Measurements from ENCODE around the gene MEIOSIN.
"Not testable (repeated sequence)": the region's sequence is repeated elsewhere in the genome, so short reads cannot be mapped to it uniquely, and the experiment has no call there.

The MEIOSIN gene

GRCh38 chr19:45791744-45792469, 58.7 kb downstream of the MEIOSIN start:
- H3K4me3 ChIP-seq: peak overlapping the region; percentile 90
- H3K36me3 ChIP-seq (ENCODE audit: insufficient read depth, low read length): peaks cover 23% of the 10 kb centered on the region
- TF ChIP-seq POLR2AphosphoS5 (IDR thresholded peaks at IDR 0.05; ENCODE audit: borderline replicate concordance, low read depth, low read length): no peak
- no peak for TF ChIP-seq FOXP2 (optimal IDR thresholded peaks at IDR 0.05; ENCODE audit: control extremely low read depth, extremely low read length, insufficient read depth)
- no peak for TF ChIP-seq EZH2 (IDR thresholded peaks at IDR 0.05)
- DNase-seq (ENCODE audit: low read depth, low spot score): no peak
- no peak overlapping the region for H3K27ac ChIP-seq
- no peaks in the 10 kb centered on the region for H3K9me3 ChIP-seq (ENCODE audit: low read depth, low read length)
- peak overlapping the region; percentile 90 for H3K9ac ChIP-seq (ENCODE audit: insufficient read length)

- Histone ChIP-seq H3K27ac (peak within 1 kb of the TSS; percentile 54; the same call in 1 of the 2 replicates), H3K4me3 (peak within 1 kb of the TSS; percentile 90), H3K9ac (ENCODE audit: insufficient read length) (peak within 1 kb of the TSS; percentile 90), H3K9me3 (ENCODE audit: low read depth, low read length) (no peaks in the 10 kb centered on the region), H3K36me3 (ENCODE audit: insufficient read depth, low read length) (peaks cover 23% of the 10 kb centered on the region)
- TF ChIP-seq POLR2AphosphoS5 (IDR thresholded peaks at IDR 0.05; ENCODE audit: borderline replicate concordance, low read depth, low read length) (no peak), FOXP2 (optimal IDR thresholded peaks at IDR 0.05; ENCODE audit: control extremely low read depth, extremely low read length, insufficient read depth) (peak; percentile 76), EZH2 (IDR thresholded peaks at IDR 0.05) (no peak)
- DNase-seq (ENCODE audit: low read depth, low spot score): peak; percentile 80
These were observed 59.4 kb downstream of the MEIOSIN start, which contains the start of gene DMWD for GRCh38 chr19:45792470-45793177. TSS of gene DMWD (minus strand) at chr19:45792845. CDS start at chr19:45792756, 89 bp downstream.

- Histone ChIP-seq H3K27ac (no peak overlapping the region), H3K36me3 (ENCODE audit: insufficient read depth, low read length) (peaks cover 21% of the 10 kb centered on the region), H3K9ac (ENCODE audit: insufficient read length) (no peak overlapping the region), H3K9me3 (ENCODE audit: low read depth, low read length) (no peaks in the 10 kb centered on the region), H3K4me3 (peak overlapping the region; percentile 48)
- TF ChIP-seq FOXP2 (optimal IDR thresholded peaks at IDR 0.05; ENCODE audit: control extremely low read depth, extremely low read length, insufficient read depth) (no peak), POLR2AphosphoS5 (IDR thresholded peaks at IDR 0.05; ENCODE audit: borderline replicate concordance, low read depth, low read length) (no peak), EZH2 (IDR thresholded peaks at IDR 0.05) (no peak)
- no peak for DNase-seq (ENCODE audit: low read depth, low spot score)
These were observed 59.9 kb downstream of the MEIOSIN start for GRCh38 chr19:45793178-45793564.

GRCh38 chr19:45793876-45794275, 60.6 kb downstream of the MEIOSIN start:
- no peak overlapping the region for H3K27ac ChIP-seq
- no peaks in the 10 kb centered on the region for H3K9me3 ChIP-seq (ENCODE audit: low read depth, low read length)
- H3K36me3 ChIP-seq (ENCODE audit: insufficient read depth, low read length): peaks cover 14% of the 10 kb centered on the region
- H3K4me3 ChIP-seq: no peak overlapping the region
- no peak overlapping the region for H3K9ac ChIP-seq (ENCODE audit: insufficient read length)
- TF ChIP-seq POLR2AphosphoS5 (IDR thresholded peaks at IDR 0.05; ENCODE audit: borderline replicate concordance, low read depth, low read length): no peak
- no peak for TF ChIP-seq FOXP2 (optimal IDR thresholded peaks at IDR 0.05; ENCODE audit: control extremely low read depth, extremely low read length, insufficient read depth)
- no peak for TF ChIP-seq EZH2 (IDR thresholded peaks at IDR 0.05)
- DNase-seq (ENCODE audit: low read depth, low spot score): no peak

- Histone ChIP-seq H3K27ac (no peak overlapping the region), H3K36me3 (ENCODE audit: insufficient read depth, low read length) (peaks cover 6% of the 10 kb centered on the region; the same call in 1 of the 2 replicates), H3K9ac (ENCODE audit: insufficient read length) (no peak overlapping the region), H3K9me3 (ENCODE audit: low read depth, low read length) (no peaks in the 10 kb centered on the region), H3K4me3 (no peak overlapping the region)
- TF ChIP-seq POLR2AphosphoS5 (IDR thresholded peaks at IDR 0.05; ENCODE audit: borderline replicate concordance, low read depth, low read length) (no peak), FOXP2 (optimal IDR thresholded peaks at IDR 0.05; ENCODE audit: control extremely low read depth, extremely low read length, insufficient read depth) (no peak), EZH2 (IDR thresholded peaks at IDR 0.05) (no peak)
- no peak for DNase-seq (ENCODE audit: low read depth, low spot score)
These were observed 61.4 kb downstream of the MEIOSIN start for GRCh38 chr19:45794627-45795026.

- DNase-seq (ENCODE audit: low read depth, low spot score): peak; percentile 14
- Histone ChIP-seq H3K9ac (ENCODE audit: insufficient read length) (no peak overlapping the region), H3K9me3 (ENCODE audit: low read depth, low read length) (no peaks in the 10 kb centered on the region), H3K36me3 (ENCODE audit: insufficient read depth, low read length) (no peaks in the 10 kb centered on the region), H3K27ac (no peak overlapping the region), H3K4me3 (0 out of 2 replicates have a peak overlapping the region, but pooled peaks have one; percentile 3)
- TF ChIP-seq EZH2 (IDR thresholded peaks at IDR 0.05): no peak
- no peak for TF ChIP-seq FOXP2 (optimal IDR thresholded peaks at IDR 0.05; ENCODE audit: control extremely low read depth, extremely low read length, insufficient read depth)
- TF ChIP-seq POLR2AphosphoS5 (IDR thresholded peaks at IDR 0.05; ENCODE audit: borderline replicate concordance, low read depth, low read length): no peak
These were observed 65.8 kb downstream of the MEIOSIN start for GRCh38 chr19:45798995-45799517.

- H3K27ac ChIP-seq; H3K4me3 ChIP-seq; H3K9me3 ChIP-seq (ENCODE audit: low read depth, low read length); H3K9ac ChIP-seq (ENCODE audit: insufficient read length); H3K36me3 ChIP-seq (ENCODE audit: insufficient read depth, low read length); DNase-seq (ENCODE audit: low read depth, low spot score): not testable (repeated sequence)
These were observed 66.3 kb downstream of the MEIOSIN start for GRCh38 chr19:45799541-45799940.

GRCh38 chr19:45800070-45800553, 66.9 kb downstream of the MEIOSIN start:
- Histone ChIP-seq H3K36me3 (ENCODE audit: insufficient read depth, low read length) (no peaks in the 10 kb centered on the region), H3K9ac (ENCODE audit: insufficient read length) (no peak overlapping the region), H3K4me3 (no peak overlapping the region), H3K27ac (no peak overlapping the region), H3K9me3 (ENCODE audit: low read depth, low read length) (no peaks in the 10 kb centered on the region)
- TF ChIP-seq FOXP2 (optimal IDR thresholded peaks at IDR 0.05; ENCODE audit: control extremely low read depth, extremely low read length, insufficient read depth): no peak
- TF ChIP-seq POLR2AphosphoS5 (IDR thresholded peaks at IDR 0.05; ENCODE audit: borderline replicate concordance, low read depth, low read length): no peak
- no peak for TF ChIP-seq EZH2 (IDR thresholded peaks at IDR 0.05)
- DNase-seq (ENCODE audit: low read depth, low spot score): no peak
